HEK293 (cell line): ENCODE measurements around the gene NUDT8.

ENCODE experiments used
- CTCF ChIP-seq: fragments of 450-650 bp; formaldehyde crosslinking; IDR thresholded peaks from 2 replicates; pipeline ENCODE4 v1.5.1; 2016; ENCODE audit warnings: missing biosample characterization, missing genetic modification characterization
- IKZF3 ChIP-seq: fragments of 450-650 bp; IDR thresholded peaks from 2 replicates; pipeline ENCODE4 v1.5.0; 2018; ENCODE audit warnings: missing biosample characterization, mild to moderate bottlenecking, missing genetic modification characterization, moderate library complexity
- SP3 ChIP-seq: fragments of 450-650 bp; formaldehyde crosslinking; IDR thresholded peaks from 2 replicates; pipeline ENCODE4 v1.5.1; 2016; ENCODE audit warnings: missing biosample characterization, missing genetic modification characterization
- TCF7L2 ChIP-seq: IDR thresholded peaks from 2 replicates; pipeline ENCODE4 v1.6.1; 2011; ENCODE audit warnings: low read depth, mild to moderate bottlenecking, inconsistent platforms, low read length, moderate library complexity, borderline replicate concordance
- ZBTB21 ChIP-seq: fragments of 450-650 bp; formaldehyde crosslinking; IDR thresholded peaks from 2 replicates; pipeline ENCODE4 v1.5.1; 2017; ENCODE audit warnings: missing biosample characterization, missing genetic modification characterization
- ZNF324 ChIP-seq: fragments of 450-650 bp; formaldehyde crosslinking; IDR thresholded peaks from 2 replicates; pipeline ENCODE4 v1.5.1; 2016; ENCODE audit warnings: missing biosample characterization, missing genetic modification characterization
- ZNF416 ChIP-seq: fragments of 450-650 bp; formaldehyde crosslinking; IDR thresholded peaks from 2 replicates; pipeline ENCODE4 v1.5.1; 2016; ENCODE audit warnings: missing biosample characterization, missing genetic modification characterization
- ZSCAN18 ChIP-seq: fragments of 450-650 bp; formaldehyde crosslinking; IDR thresholded peaks from 2 replicates; pipeline ENCODE4 v1.5.1; 2016; ENCODE audit warnings: missing biosample characterization, missing genetic modification characterization
- TF ChIP-seq, protein P1 (sequence below): fragments of 450-650 bp; formaldehyde crosslinking; IDR thresholded peaks from 2 replicates; pipeline ENCODE4 v1.5.1; 2016; ENCODE audit warnings: missing biosample characterization, missing genetic modification characterization, low read depth

- TF ChIP-seq CTCF: no peak
- no peak for TF ChIP-seq ZNF324 (tag by site-specific recombination)
- TF ChIP-seq ZNF416 (tag by site-specific recombination): no peak
- TF ChIP-seq TCF7L2: no peak
- TF ChIP-seq SP3 (tag by site-specific recombination): no peak
- TF ChIP-seq, protein P1, sequence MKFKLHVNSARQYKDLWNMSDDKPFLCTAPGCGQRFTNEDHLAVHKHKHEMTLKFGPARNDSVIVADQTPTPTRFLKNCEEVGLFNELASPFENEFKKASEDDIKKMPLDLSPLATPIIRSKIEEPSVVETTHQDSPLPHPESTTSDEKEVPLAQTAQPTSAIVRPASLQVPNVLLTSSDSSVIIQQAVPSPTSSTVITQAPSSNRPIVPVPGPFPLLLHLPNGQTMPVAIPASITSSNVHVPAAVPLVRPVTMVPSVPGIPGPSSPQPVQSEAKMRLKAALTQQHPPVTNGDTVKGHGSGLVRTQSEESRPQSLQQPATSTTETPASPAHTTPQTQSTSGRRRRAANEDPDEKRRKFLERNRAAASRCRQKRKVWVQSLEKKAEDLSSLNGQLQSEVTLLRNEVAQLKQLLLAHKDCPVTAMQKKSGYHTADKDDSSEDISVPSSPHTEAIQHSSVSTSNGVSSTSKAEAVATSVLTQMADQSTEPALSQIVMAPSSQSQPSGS (tag by site-specific recombination): no peak
- TF ChIP-seq IKZF3: no peak
- no peak for TF ChIP-seq ZSCAN18 (tag by site-specific recombination)
- TF ChIP-seq ZBTB21 (tag by site-specific recombination): no peak
These were observed 11.8 kb upstream of the NUDT8 start for GRCh38 chr11:67641338-67642172.
